WTC11 (cell line): Measurements from ENCODE around the gene SYK. TPM values are rescaled to one million over a fixed set of nuclear protein-coding genes. Genes with fewer than 3 reads are reported as not detected.

Experiments
- ATAC-seq: fragments of 200-7000 bp; cut with Tn5 transposase; 2 replicates; pipeline ENCODE4 v1.10.0; 2021; ENCODE audit warnings: mild to moderate bottlenecking, moderate library complexity
- CTCF ChIA-PET: fragments of 300-600 bp; sonication (Branson Sonifier 250); formaldehyde crosslinking; loops from one replicate; lab custom pipeline; 2021; ENCODE audit warnings: antibody characterized with exemption; lab: Charles Lee
- POLR2A ChIA-PET: fragments of 350-600 bp; sonication (Branson Sonifier 250); formaldehyde crosslinking; loops from one replicate; lab custom pipeline; 2021; ENCODE audit warnings: antibody characterized with exemption; lab: Charles Lee
- DNase-seq: peaks from one replicate; pipeline ENCODE4 v3.0.0; 2021; ENCODE audit warnings: low spot score
- H3K27ac Mint-ChIP-seq: 2 replicates; pipeline ENCODE4 v1.8.0; 2021; ENCODE audit warnings: mixed read lengths
- H3K27me3 Mint-ChIP-seq: 2 replicates; pipeline ENCODE4 v1.8.0; 2021; ENCODE audit warnings: low read depth, mild to moderate bottlenecking, moderate library complexity, mixed read lengths
- H3K36me3 Mint-ChIP-seq: 2 replicates; pipeline ENCODE4 v1.8.0; 2021; ENCODE audit warnings: mixed read lengths
- H3K4me1 Mint-ChIP-seq: 2 replicates; pipeline ENCODE4 v1.8.0; 2022; ENCODE audit warnings: mixed read lengths
- H3K4me3 Mint-ChIP-seq: 2 replicates; pipeline ENCODE4 v1.8.0; 2021; ENCODE audit warnings: mild to moderate bottlenecking, moderate library complexity, mixed read lengths
- H3K9me3 Mint-ChIP-seq: 2 replicates; pipeline ENCODE4 v1.8.0; 2021; ENCODE audit warnings: mixed read lengths
- ERG ChIP-seq: fragments of 250-450 bp; sonication (Bioruptor Pico); IDR thresholded peaks from 2 replicates; pipeline ENCODE4 v1.8.0; 2021; ENCODE audit warnings: mild to moderate bottlenecking
- ETV6 ChIP-seq: sonication (generic); formaldehyde crosslinking; IDR thresholded peaks from 2 replicates; pipeline ENCODE4 v1.8.1; 2022; ENCODE audit warnings: mild to moderate bottlenecking, missing genetic modification reagents
- GTF2I ChIP-seq: fragments of 250-450 bp; sonication (Bioruptor Pico); conservative IDR thresholded peaks from 2 replicates; pipeline ENCODE4 v1.4.0; 2021; ENCODE audit warnings: mild to moderate bottlenecking
- JAZF1 ChIP-seq: fragments of 250-450 bp; sonication (Bioruptor Pico); IDR thresholded peaks from 2 replicates; pipeline ENCODE4 v1.9.0; 2021; ENCODE audit warnings: moderate library complexity, mild to moderate bottlenecking, inconsistent platforms
- MXD4 ChIP-seq: fragments of 250-450 bp; sonication (Bioruptor Pico); IDR thresholded peaks from 2 replicates; pipeline ENCODE4 v1.8.0; 2021; ENCODE audit warnings: mild to moderate bottlenecking, moderate library complexity, borderline replicate concordance
- NFE2L1 ChIP-seq: sonication (generic); formaldehyde crosslinking; IDR thresholded peaks from 2 replicates; pipeline ENCODE4 v1.8.1; 2023; ENCODE audit warnings: missing genetic modification reagents
- SMAD4 ChIP-seq: sonication (generic); formaldehyde crosslinking; IDR thresholded peaks from 2 replicates; pipeline ENCODE4 v1.8.0; 2022; ENCODE audit warnings: mild to moderate bottlenecking, missing genetic modification reagents
- STAT6 ChIP-seq: sonication (generic); formaldehyde crosslinking; conservative IDR thresholded peaks from 2 replicates; pipeline ENCODE4 v1.8.1; 2023; ENCODE audit warnings: mild to moderate bottlenecking, low read depth, missing genetic modification reagents, moderate library complexity
- TP53 ChIP-seq: sonication (generic); formaldehyde crosslinking; IDR thresholded peaks from 2 replicates; pipeline ENCODE4 v1.8.1; 2023; ENCODE audit warnings: mild to moderate bottlenecking, missing genetic modification reagents
- ZNF532 ChIP-seq: fragments of 250-450 bp; sonication (Bioruptor Pico); IDR thresholded peaks from 2 replicates; pipeline ENCODE4 v1.9.0; 2021; ENCODE audit warnings: mild to moderate bottlenecking, borderline replicate concordance
- total RNA-seq: library from RNA; stranded (reverse); gene quantifications from 3 replicates; pipeline ENCODE4 v1.2.3, GENCODE V29; 2021
- TF ChIP-seq, protein P1 (sequence below): fragments of 250-450 bp; sonication (Bioruptor Pico); conservative IDR thresholded peaks from 2 replicates; pipeline ENCODE4 v1.9.0; 2021; ENCODE audit warnings: mild to moderate bottlenecking
- TF ChIP-seq, protein P2 (sequence below): sonication (generic); formaldehyde crosslinking; IDR thresholded peaks from 2 replicates; pipeline ENCODE4 v1.8.1; 2023; ENCODE audit warnings: mild to moderate bottlenecking, missing genetic modification reagents, moderate library complexity

SYK gene
- total RNA-seq, 1 experiment from 2014 or later, result 7.4 TPM

- no peak for TF ChIP-seq STAT6
Measured at GRCh38 chr9:90815183-90815943, 13.7 kb downstream of the SYK start (continued).

DNA sequence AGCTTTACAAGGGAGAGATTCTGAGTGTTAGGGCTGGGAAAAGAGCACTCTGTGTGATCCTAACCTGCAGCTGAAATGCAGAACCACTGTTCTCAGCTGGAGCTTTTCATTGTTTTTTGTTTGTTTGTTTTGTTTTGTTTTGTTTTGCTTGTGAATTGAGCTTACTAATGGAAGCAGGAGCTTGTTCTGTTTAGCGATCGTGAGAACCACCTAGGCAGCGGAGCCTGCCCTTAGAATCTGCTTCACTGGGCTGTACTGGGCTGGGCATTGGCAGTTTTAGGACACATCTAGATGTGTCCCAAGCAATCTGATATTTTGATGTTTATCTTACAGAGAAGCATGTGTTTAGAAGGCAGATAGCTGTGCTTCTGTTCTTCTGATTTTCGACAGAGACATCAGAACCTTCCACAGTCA, 14.3 kb downstream of the SYK start:
- DNase-seq, result no peak
- peaks cover 3% of the 10 kb centered on the region for H3K36me3 Mint-ChIP-seq
- no peak overlapping the region for H3K27ac Mint-ChIP-seq
- no peak for TF ChIP-seq NFE2L1 (CRISPR knock-in tag)
- TF ChIP-seq, protein P1, sequence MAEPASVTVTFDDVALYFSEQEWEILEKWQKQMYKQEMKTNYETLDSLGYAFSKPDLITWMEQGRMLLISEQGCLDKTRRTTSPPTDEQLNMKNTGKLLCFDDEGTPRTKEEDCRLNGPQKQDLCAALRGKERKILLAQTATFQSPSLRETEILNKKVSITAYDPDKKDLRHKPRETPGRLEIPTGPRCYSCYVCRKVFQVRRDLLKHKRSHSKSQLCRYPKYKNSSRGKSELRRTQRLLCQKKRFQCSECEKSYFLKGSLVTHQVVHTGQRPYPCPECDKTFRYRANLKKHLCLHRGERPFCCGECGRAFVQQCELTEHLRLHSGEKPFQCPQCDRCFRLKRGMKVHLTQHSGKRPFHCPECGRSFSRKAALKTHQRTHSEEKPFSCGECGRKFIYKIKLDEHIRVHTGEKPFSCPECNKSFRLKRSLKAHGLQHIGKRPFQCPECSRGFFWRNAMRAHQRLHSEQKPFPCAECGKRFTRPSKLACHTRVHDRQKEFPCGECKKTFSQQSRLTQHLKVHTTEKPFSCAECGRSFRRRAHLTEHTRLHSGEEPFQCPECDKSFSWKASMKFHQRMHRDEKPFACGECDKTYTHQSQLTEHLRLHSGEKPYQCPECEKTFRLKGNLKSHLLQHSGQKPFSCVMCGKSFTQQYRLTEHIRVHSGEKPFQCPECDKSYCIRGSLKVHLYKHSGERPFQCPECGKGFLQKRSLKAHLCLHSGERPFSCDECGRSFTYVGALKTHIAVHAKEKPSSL (CRISPR knock-in tag), result no peak
- TF ChIP-seq GTF2I (CRISPR knock-in tag), result no peak
- no peak for TF ChIP-seq MXD4
- ATAC-seq, result peak; percentile 32
- ChIA-PET CTCF (interaction anchor here (0.9 to 1.1 kb wide), 4 partner anchors 8 to 60 kb away, joined by 3 to 4 read pairs (median 3); no protein-coding TSS in a partner anchor), POLR2A (interaction anchor here (0.7 kb wide), 1 partner anchor 1331 kb away, joined by 3 read pairs; no protein-coding TSS in a partner anchor)
- H3K27me3 Mint-ChIP-seq, result peaks cover 15% of the 10 kb centered on the region
- no peak overlapping the region for H3K4me3 Mint-ChIP-seq
- H3K4me1 Mint-ChIP-seq, result peaks cover 14% of the 10 kb centered on the region
- H3K9me3 Mint-ChIP-seq, result peaks cover 26% of the 10 kb centered on the region

DNA sequence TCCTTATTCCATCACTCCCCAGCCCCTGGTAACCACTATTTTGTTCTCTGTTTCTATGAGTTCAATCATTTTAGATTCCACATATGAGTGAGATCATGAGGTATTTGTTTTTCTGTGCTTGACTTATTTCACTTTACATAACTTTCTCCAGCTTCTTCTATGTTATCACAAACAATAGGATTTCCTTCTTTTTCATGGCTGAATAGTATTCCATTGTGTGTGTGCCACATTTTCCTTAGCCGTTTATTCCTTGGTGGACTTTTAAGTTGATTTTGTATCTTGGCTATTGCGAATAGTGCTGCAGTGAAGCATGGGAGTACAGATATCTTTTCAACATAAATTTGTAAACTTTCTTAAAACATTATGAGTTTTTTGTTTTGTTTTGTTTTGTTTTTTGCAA, 15.1 kb downstream of the SYK start:
- peaks cover 14% of the 10 kb centered on the region for H3K4me1 Mint-ChIP-seq
- H3K27ac Mint-ChIP-seq, result no peak overlapping the region
- H3K27me3 Mint-ChIP-seq, result peaks cover 18% of the 10 kb centered on the region
- CTCF ChIA-PET, result no interaction called here
- DNase-seq, result no peak
- peaks cover 8% of the 10 kb centered on the region for H3K36me3 Mint-ChIP-seq
- ATAC-seq, result no peak
- no peak for TF ChIP-seq ETV6
- no peak for TF ChIP-seq ERG (CRISPR knock-in tag)
- TF ChIP-seq TP53 (CRISPR knock-in tag), result no peak
- TF ChIP-seq, protein P2, sequence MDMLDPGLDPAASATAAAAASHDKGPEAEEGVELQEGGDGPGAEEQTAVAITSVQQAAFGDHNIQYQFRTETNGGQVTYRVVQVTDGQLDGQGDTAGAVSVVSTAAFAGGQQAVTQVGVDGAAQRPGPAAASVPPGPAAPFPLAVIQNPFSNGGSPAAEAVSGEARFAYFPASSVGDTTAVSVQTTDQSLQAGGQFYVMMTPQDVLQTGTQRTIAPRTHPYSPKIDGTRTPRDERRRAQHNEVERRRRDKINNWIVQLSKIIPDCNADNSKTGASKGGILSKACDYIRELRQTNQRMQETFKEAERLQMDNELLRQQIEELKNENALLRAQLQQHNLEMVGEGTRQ (CRISPR knock-in tag), result no peak
- no peak for TF ChIP-seq GTF2I (CRISPR knock-in tag)
- no peak for TF ChIP-seq SMAD4 (CRISPR knock-in tag)
- no peak for TF ChIP-seq JAZF1 (CRISPR knock-in tag)
- no peak for TF ChIP-seq ZNF532 (CRISPR knock-in tag)
- H3K9me3 Mint-ChIP-seq, result peaks cover 34% of the 10 kb centered on the region
- no peak overlapping the region for H3K4me3 Mint-ChIP-seq
- POLR2A ChIA-PET, result no interaction called here
